SK-N-SH treated with all-trans-retinoic acid at 6 μM for 48 hours (cell line): ENCODE measurements around the gene OR51B5.

Experiments used
- CSDC2 ChIP-seq: fragments of 250-450 bp; sonication (Bioruptor Pico); IDR thresholded peaks from 2 replicates; pipeline ENCODE4 v1.5.0; 2020; ENCODE audit warnings: mild to moderate bottlenecking, moderate library complexity
- GLIS3 ChIP-seq: fragments of 250-450 bp; sonication (Bioruptor Pico); IDR thresholded peaks from 2 replicates; pipeline ENCODE4 v1.5.0; 2020; ENCODE audit warnings: mild to moderate bottlenecking, moderate library complexity
- TOX ChIP-seq: fragments of 250-450 bp; sonication (Bioruptor Pico); IDR thresholded peaks from 2 replicates; pipeline ENCODE4 v1.8.0; 2021; ENCODE audit warnings: mild to moderate bottlenecking, moderate library complexity, borderline replicate concordance
- ZC3H10 ChIP-seq: fragments of 250-450 bp; sonication (Bioruptor Pico); IDR thresholded peaks from 2 replicates; pipeline ENCODE4 v1.5.1; 2021; ENCODE audit warnings: mild to moderate bottlenecking, moderate library complexity
- ZFP3 ChIP-seq: fragments of 250-450 bp; sonication (Bioruptor Pico); IDR thresholded peaks from 2 replicates; pipeline ENCODE4 v1.5.0; 2020; ENCODE audit warnings: mild to moderate bottlenecking, moderate library complexity
- ZFP30 ChIP-seq: fragments of 450-650 bp; formaldehyde crosslinking; IDR thresholded peaks from 2 replicates; pipeline ENCODE4 v1.5.0; 2022; ENCODE audit warnings: mild to moderate bottlenecking, moderate library complexity
- ZNF70 ChIP-seq: fragments of 450-650 bp; formaldehyde crosslinking; IDR thresholded peaks from 2 replicates; pipeline ENCODE4 v1.5.0; 2020; ENCODE audit warnings: mild to moderate bottlenecking, moderate library complexity
- ZNF8 ChIP-seq: fragments of 450-650 bp; formaldehyde crosslinking; IDR thresholded peaks from 2 replicates; pipeline ENCODE4 v1.5.0; 2020; ENCODE audit warnings: mild to moderate bottlenecking, moderate library complexity
- TF ChIP-seq, protein P1 (sequence below): fragments of 250-450 bp; sonication (Bioruptor Pico); IDR thresholded peaks from 2 replicates; pipeline ENCODE4 v1.8.0; 2020; ENCODE audit warnings: mild to moderate bottlenecking, moderate library complexity, borderline replicate concordance
- TF ChIP-seq, protein P2 (sequence below): fragments of 250-450 bp; sonication (Bioruptor Pico); IDR thresholded peaks from 2 replicates; pipeline ENCODE4 v1.5.0; 2020; ENCODE audit warnings: mild to moderate bottlenecking, moderate library complexity
- TF ChIP-seq, protein P3 (sequence below): fragments of 250-450 bp; sonication (Bioruptor Pico); IDR thresholded peaks from 2 replicates; pipeline ENCODE4 v1.5.1; 2021; ENCODE audit warnings: mild to moderate bottlenecking, moderate library complexity

DNA sequence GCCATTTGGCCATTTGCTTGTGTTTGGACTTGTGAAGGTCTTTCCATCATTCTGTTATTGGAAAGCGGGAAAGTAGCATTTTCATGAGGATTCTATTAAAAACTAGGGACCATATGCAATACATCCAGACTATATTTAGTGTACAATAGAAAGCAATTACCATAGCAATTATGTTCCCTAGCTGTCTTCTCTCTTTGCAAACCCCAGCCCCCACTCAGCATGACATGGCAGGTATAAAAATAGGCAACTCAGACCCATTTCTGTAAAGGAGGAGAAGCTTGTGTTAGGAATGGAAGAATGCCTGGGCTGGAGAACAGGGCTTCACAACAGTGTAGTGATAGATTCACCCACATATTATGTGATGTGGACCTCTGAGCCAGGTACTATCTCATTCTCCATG lies 20.4 kb upstream of the OR51B5 start:
- TF ChIP-seq GLIS3: no peak
- no peak for TF ChIP-seq ZC3H10
- TF ChIP-seq CSDC2 (CRISPR knock-in tag): no peak
- TF ChIP-seq, protein P1, sequence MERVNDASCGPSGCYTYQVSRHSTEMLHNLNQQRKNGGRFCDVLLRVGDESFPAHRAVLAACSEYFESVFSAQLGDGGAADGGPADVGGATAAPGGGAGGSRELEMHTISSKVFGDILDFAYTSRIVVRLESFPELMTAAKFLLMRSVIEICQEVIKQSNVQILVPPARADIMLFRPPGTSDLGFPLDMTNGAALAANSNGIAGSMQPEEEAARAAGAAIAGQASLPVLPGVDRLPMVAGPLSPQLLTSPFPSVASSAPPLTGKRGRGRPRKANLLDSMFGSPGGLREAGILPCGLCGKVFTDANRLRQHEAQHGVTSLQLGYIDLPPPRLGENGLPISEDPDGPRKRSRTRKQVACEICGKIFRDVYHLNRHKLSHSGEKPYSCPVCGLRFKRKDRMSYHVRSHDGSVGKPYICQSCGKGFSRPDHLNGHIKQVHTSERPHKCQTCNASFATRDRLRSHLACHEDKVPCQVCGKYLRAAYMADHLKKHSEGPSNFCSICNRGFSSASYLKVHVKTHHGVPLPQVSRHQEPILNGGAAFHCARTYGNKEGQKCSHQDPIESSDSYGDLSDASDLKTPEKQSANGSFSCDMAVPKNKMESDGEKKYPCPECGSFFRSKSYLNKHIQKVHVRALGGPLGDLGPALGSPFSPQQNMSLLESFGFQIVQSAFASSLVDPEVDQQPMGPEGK (CRISPR knock-in tag): no peak
- TF ChIP-seq, protein P2, sequence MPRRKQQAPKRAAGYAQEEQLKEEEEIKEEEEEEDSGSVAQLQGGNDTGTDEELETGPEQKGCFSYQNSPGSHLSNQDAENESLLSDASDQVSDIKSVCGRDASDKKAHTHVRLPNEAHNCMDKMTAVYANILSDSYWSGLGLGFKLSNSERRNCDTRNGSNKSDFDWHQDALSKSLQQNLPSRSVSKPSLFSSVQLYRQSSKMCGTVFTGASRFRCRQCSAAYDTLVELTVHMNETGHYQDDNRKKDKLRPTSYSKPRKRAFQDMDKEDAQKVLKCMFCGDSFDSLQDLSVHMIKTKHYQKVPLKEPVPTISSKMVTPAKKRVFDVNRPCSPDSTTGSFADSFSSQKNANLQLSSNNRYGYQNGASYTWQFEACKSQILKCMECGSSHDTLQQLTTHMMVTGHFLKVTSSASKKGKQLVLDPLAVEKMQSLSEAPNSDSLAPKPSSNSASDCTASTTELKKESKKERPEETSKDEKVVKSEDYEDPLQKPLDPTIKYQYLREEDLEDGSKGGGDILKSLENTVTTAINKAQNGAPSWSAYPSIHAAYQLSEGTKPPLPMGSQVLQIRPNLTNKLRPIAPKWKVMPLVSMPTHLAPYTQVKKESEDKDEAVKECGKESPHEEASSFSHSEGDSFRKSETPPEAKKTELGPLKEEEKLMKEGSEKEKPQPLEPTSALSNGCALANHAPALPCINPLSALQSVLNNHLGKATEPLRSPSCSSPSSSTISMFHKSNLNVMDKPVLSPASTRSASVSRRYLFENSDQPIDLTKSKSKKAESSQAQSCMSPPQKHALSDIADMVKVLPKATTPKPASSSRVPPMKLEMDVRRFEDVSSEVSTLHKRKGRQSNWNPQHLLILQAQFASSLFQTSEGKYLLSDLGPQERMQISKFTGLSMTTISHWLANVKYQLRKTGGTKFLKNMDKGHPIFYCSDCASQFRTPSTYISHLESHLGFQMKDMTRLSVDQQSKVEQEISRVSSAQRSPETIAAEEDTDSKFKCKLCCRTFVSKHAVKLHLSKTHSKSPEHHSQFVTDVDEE (CRISPR knock-in tag): no peak
- no peak for TF ChIP-seq ZFP30 (CRISPR knock-in tag)
- TF ChIP-seq TOX (CRISPR knock-in tag): no peak
- TF ChIP-seq ZNF8 (CRISPR knock-in tag): no peak
- no peak for TF ChIP-seq ZFP3 (CRISPR knock-in tag)
- TF ChIP-seq, protein P3, sequence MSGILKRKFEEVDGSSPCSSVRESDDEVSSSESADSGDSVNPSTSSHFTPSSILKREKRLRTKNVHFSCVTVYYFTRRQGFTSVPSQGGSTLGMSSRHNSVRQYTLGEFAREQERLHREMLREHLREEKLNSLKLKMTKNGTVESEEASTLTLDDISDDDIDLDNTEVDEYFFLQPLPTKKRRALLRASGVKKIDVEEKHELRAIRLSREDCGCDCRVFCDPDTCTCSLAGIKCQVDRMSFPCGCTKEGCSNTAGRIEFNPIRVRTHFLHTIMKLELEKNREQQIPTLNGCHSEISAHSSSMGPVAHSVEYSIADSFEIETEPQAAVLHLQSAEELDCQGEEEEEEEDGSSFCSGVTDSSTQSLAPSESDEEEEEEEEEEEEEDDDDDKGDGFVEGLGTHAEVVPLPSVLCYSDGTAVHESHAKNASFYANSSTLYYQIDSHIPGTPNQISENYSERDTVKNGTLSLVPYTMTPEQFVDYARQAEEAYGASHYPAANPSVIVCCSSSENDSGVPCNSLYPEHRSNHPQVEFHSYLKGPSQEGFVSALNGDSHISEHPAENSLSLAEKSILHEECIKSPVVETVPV: no peak
- no peak for TF ChIP-seq ZNF70
